Measurements from ENCODE around the gene GRN. TPM values are rescaled to one million over a fixed set of nuclear protein-coding genes. Genes with fewer than 3 reads are reported as not detected.

The GRN gene
- total RNA-seq, 1 experiment from 2014 or later: 127 TPM

DNA sequence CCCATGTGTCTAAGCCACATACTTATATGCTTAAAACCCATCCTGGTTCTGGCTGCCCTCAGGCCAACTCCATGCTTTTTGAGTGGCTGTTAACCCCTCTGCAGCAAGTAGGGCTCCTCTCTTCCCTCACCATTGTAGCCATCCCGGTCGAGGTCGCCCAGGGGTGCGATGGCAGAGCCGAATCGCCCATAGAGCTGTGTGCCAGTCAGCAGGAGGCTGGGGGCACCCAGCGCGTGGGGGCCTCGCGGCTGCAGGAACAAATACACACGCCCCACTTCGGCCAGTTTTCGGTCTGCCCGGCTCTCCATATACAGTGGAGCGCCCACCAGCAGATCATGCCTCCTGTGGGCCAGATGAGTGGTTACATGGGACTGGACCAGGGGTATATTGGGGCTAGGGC, 38.3 kb downstream of the GRN start:
- Histone ChIP-seq H2AK5ac (ENCODE audit: insufficient read length, low read length) (no peak overlapping the region), H2BK12ac (ENCODE audit: insufficient read length, low read depth, low read length) (no peak overlapping the region), H4K20me1 (ENCODE audit: control insufficient read depth, insufficient read depth, insufficient read length) (no peaks in the 10 kb centered on the region), H3K27ac (ENCODE audit: insufficient read length, low read depth, low read length) (no peak overlapping the region), H3K4me1 (ENCODE audit: insufficient read depth, low read length) (no peaks in the 10 kb centered on the region; the same call in 1 of the 2 replicates), H2BK20ac (ENCODE audit: low read depth, low read length, poor library complexity, severe bottlenecking) (no peak overlapping the region), H3T11ph (ENCODE audit: low read length) (no peak overlapping the region), H3K9me3 (ENCODE audit: control insufficient read depth, low read depth, low read length) (no peaks in the 10 kb centered on the region), H3K23ac (ENCODE audit: insufficient read length, low read depth, low read length) (no peak overlapping the region), H3K27me3 (ENCODE audit: insufficient read depth, low read length) (peaks cover 14% of the 10 kb centered on the region; the same call in 1 of the 2 replicates), H4K5ac (ENCODE audit: insufficient read length, low read depth, low read length) (no peak overlapping the region), H2AFZ (ENCODE audit: low read length) (no peak overlapping the region), H4K91ac (ENCODE audit: insufficient read length, low read depth, low read length) (no peak overlapping the region), H2BK5ac (ENCODE audit: insufficient read length, low read length) (no peak overlapping the region), H3K4me2 (ENCODE audit: insufficient read depth, insufficient read length, low read length) (no peak overlapping the region), H3K23me2 (ENCODE audit: insufficient read length, low read depth, low read length, poor library complexity, severe bottlenecking) (peaks cover 16% of the 10 kb centered on the region), H4K8ac (replicated peaks; ENCODE audit: insufficient read length, low read depth, low read length) (no peak overlapping the region), H3K14ac (ENCODE audit: insufficient read depth, low read length) (no peak overlapping the region), H2BK15ac (ENCODE audit: low read depth, low read length) (no peak overlapping the region), H3K79me1 (ENCODE audit: insufficient read depth, low read depth, low read length, poor library complexity, severe bottlenecking) (no peaks in the 10 kb centered on the region), H3K4ac (ENCODE audit: low read depth, low read length) (no peak overlapping the region), H2BK120ac (ENCODE audit: low read depth, low read length, poor library complexity, severe bottlenecking) (no peak overlapping the region), H3K18ac (ENCODE audit: insufficient read length, low read depth, low read length) (no peak overlapping the region), H3K9ac (ENCODE audit: extremely low read depth, insufficient read length, low read length) (no peak overlapping the region), H3K79me2 (ENCODE audit: insufficient read depth, low read length) (no peaks in the 10 kb centered on the region), H3K56ac (ENCODE audit: insufficient read length, low read depth, low read length) (no peak overlapping the region)
- H3K27ac Mint-ChIP-seq: no peak overlapping the region
- no peak for TF ChIP-seq CTCF (conservative IDR thresholded peaks at IDR 0.05)
- H3K36me3 Mint-ChIP-seq (ENCODE audit: insufficient read depth in 1 of 3, low read depth in 3 of 3): peaks cover 0 to 4% (median 0%) of the 10 kb centered on the region in 3 experiments; a peak in 1 of 7 replicates
- H3K4me3 Mint-ChIP-seq: no peak overlapping the region
- no peak for DNase-seq
- WGBS (ENCODE audit: extremely low coverage, insufficient read length, low lambda C conversion rate): no CpG with 5 or more reads among the region's 15 CpGs
- H3K9me3 Mint-ChIP-seq: no peaks in the 10 kb centered on the region
- peaks cover 11 to 20% of the 10 kb centered on the region in 2 experiments for H3K4me1 Mint-ChIP-seq
- H3K27me3 Mint-ChIP-seq (ENCODE audit: low read depth): peaks cover 53% of the 10 kb centered on the region

All from H9 (cell line).